Measurements from ENCODE around the gene DHX58.

DHX58 gene

DNA sequence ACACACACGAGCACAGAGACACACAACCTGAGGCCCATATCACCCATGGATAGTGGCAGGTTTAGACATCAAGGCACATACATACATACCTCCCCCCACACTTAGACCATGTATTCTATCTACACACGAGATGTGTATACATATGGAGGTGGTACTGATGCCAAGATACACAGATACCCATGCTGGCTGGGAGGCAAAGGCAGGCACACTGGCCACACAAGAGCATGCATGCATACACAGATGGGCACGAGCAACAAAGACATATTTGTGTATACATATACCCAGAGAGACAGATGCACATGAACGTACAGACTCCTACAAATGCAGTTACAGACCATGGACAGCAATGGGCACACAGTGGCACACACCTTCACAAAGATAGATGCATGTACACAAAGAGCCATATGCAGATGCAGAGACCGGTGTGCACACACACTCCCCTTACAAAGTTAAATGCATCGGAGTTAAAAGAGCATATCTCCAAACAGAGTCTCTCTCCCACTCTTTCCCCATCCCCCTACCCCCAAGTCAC, 60.1 kb downstream of the DHX58 start:
- no peak for DNase-seq

DNA sequence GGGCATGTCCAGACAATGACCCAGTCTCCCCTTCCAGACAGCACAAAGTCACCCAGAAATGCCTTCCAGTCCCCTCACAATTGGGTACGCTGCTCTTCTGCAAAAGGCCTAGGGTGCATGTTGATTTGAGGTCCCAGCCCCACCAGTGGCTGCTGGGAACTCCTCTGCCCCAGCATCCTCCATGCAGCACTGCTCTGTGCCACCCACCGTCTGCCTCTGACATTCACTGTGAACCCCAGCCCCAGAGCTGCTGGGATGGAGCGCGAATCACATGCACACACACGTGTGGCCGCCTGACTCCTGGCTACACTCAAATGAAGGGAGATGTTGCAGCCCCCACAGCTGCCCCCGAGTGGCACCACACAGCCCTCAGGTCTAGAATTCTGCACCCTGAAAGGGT, 60.9 kb downstream of the DHX58 start:
- no peak for DNase-seq

All from femur (tissue), 1 donor.